GM19463 (cell line): ENCODE data around the gene PTPN23.
"Not testable (repeated sequence)": the region's sequence is repeated elsewhere in the genome, so short reads cannot be mapped to it uniquely, and the experiment has no call there.

Source experiments
- ATAC-seq: cut with Tn5 transposase; IDR thresholded peaks from one replicate; pipeline ENCODE4 v1.9.1; 2021; ENCODE audit warnings: mild to moderate bottlenecking, moderate library complexity; ENCODE audit not compliant: unreplicated experiment

Gene PTPN23

DNA sequence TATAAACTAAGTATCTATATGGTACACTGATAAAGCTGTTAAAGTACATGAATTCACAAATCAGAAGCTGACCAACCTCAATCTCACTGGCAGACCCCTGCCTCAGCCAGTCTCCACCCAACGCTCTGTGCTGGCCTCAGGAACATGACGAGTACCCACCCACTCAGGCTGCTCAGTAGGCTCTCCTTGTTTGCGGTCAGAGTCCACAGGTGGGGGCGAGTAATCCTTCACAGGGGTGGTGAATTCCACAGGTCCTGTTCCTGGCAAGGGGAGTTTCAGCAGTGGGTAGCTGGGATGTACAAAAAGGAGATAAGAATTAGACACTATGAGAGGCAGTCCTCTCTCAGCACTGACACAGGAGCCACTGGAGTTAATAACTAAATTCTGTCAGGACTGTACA, 54.0 kb downstream of the PTPN23 start:
- ATAC-seq: no peak

GRCh38 chr3:47436180-47436579, 55.4 kb downstream of the PTPN23 start:
- ATAC-seq: no peak

DNA sequence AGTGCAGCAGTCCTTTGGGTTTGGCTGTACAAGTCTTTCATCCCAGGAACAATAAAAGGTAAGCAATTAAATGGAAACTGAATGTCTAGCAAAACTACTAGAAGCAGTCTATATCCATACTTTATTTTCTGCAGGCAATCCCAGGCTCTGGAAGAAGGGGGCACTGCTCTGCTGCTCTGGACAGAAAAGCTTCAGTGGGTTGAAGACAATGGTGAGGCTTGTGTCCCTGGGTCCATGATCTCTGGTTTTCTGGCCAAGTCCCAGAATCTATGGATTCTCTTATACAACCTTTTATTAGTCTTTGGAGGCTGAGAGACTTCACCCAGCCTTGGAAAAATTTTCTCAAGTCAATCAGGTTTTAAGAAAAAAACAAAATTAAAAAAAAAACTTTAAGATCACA, 59.3 kb downstream of the PTPN23 start:
- ATAC-seq: no peak

GRCh38 chr3:47441796-47442551, 61.2 kb downstream of the PTPN23 start:
- no peak for ATAC-seq

GRCh38 chr3:47443611-47443995, 62.8 kb downstream of the PTPN23 start:
- no peak for ATAC-seq

- no peak for ATAC-seq
These were observed 63.3 kb downstream of the PTPN23 start for GRCh38 chr3:47444103-47444502.

DNA sequence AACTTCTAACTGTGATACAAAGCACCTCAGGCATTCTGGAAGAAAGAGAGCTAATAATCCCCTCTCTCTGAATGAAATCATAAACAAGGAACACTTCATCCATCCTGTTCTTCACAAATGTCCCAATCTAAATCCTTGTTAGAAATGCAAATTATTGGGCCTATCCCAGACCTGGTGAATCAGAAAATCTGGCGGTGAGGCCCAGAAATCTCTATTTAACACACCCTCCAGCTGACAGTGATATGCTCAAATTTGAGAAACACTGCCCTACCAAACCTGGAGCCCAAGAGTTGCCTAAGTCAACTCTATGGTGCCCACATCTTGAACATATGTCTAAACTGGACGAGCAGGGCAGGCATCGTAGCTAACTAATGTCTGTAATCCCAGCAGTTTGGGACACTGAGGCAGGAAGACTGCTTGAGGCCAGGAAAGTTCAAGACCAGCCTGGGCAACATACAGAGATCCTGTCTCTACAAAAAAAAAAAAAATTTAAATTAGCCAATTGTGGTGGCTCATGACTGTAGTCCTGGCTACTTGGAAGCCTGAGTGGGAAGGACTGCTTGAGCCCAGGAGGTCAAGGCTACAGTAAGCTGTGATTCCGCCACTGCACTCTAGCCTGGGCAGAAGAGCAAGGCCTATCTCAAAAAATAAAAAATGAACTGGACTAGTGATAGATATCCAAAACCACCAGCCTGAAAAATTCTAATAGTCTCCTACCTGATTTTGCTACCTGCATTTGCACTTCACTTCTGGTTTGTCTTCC, 71.8 kb downstream of the PTPN23 start:
- ATAC-seq: no peak

GRCh38 chr3:47455806-47456452, 75.1 kb downstream of the PTPN23 start:
- ATAC-seq: no peak

DNA sequence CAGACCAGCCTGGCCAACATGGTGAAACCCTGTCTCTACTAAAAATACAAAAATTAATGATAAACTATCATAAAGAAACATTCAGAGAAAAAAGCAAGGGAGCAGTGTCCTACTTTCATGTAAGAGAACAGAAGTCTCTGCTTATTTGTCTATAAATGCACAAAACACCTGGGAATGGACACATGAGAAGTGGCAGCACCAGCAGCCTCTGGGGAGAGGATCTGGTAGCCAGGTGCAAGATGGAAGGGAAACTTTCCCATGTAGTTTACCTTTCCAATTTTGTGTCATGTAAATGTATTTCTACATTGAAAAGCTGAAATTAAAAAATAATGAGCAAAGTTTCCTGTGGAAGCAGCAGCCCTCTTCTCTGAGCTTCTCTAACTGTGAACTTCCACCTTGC, 76.2 kb downstream of the PTPN23 start:
- ATAC-seq: no peak

GRCh38 chr3:47459534-47460085, 78.8 kb downstream of the PTPN23 start:
- ATAC-seq: not testable (repeated sequence)
